ENCODE data around the gene RMDN2.

RMDN2 gene

GRCh38 chr2:37886745-37887144 lies 38.3 kb upstream of the RMDN2 start:
- Histone ChIP-seq H3K4me2 (ENCODE audit: low read length) (no peak overlapping the region), H3K36me3 (ENCODE audit: insufficient read depth, low read length) (no peaks in the 10 kb centered on the region), H3K4me1 (ENCODE audit: control insufficient read depth, insufficient read depth, low read length) (peaks cover 12% of the 10 kb centered on the region), H3K9me3 (replicated peaks; ENCODE audit: low read length) (no peaks in the 10 kb centered on the region), H3K4me3 (ENCODE audit: low read length) (no peak overlapping the region), H3K9ac (ENCODE audit: low read depth, low read length) (no peak overlapping the region), H3K27me3 (ENCODE audit: control insufficient read depth, insufficient read depth, low read length) (peaks cover 25% of the 10 kb centered on the region)

GRCh38 chr2:37887286-37887685 lies 37.8 kb upstream of the RMDN2 start:
- H3K9ac ChIP-seq (ENCODE audit: low read depth, low read length), result no peak overlapping the region
- H3K4me2 ChIP-seq (ENCODE audit: low read length), result no peak overlapping the region
- H3K9me3 ChIP-seq (replicated peaks; ENCODE audit: low read length), result no peaks in the 10 kb centered on the region
- H3K27me3 ChIP-seq (ENCODE audit: control insufficient read depth, insufficient read depth, low read length), result peaks cover 25% of the 10 kb centered on the region
- H3K36me3 ChIP-seq (ENCODE audit: insufficient read depth, low read length), result no peaks in the 10 kb centered on the region
- peaks cover 12% of the 10 kb centered on the region for H3K4me1 ChIP-seq (ENCODE audit: control insufficient read depth, insufficient read depth, low read length)
- no peak overlapping the region for H3K4me3 ChIP-seq (ENCODE audit: low read length)

GRCh38 chr2:37890893-37891495 lies 34.1 kb upstream of the RMDN2 start:
- no peaks in the 10 kb centered on the region for H3K36me3 ChIP-seq (ENCODE audit: insufficient read depth, low read length)
- H3K4me2 ChIP-seq (ENCODE audit: low read length), result no peak overlapping the region
- no peaks in the 10 kb centered on the region for H3K9me3 ChIP-seq (replicated peaks; ENCODE audit: low read length)
- H3K4me1 ChIP-seq (ENCODE audit: control insufficient read depth, insufficient read depth, low read length), result peaks cover 17% of the 10 kb centered on the region
- H3K27me3 ChIP-seq (ENCODE audit: control insufficient read depth, insufficient read depth, low read length), result peaks cover 11% of the 10 kb centered on the region
- no peak overlapping the region for H3K4me3 ChIP-seq (ENCODE audit: low read length)
- H3K9ac ChIP-seq (ENCODE audit: low read depth, low read length), result no peak overlapping the region

- Histone ChIP-seq H3K36me3 (ENCODE audit: insufficient read depth, low read length) (no peaks in the 10 kb centered on the region), H3K9ac (ENCODE audit: low read depth, low read length) (no peak overlapping the region), H3K4me2 (ENCODE audit: low read length) (no peak overlapping the region), H3K27me3 (ENCODE audit: control insufficient read depth, insufficient read depth, low read length) (peaks cover 11% of the 10 kb centered on the region), H3K4me3 (ENCODE audit: low read length) (no peak overlapping the region), H3K9me3 (replicated peaks; ENCODE audit: low read length) (no peaks in the 10 kb centered on the region), H3K4me1 (ENCODE audit: control insufficient read depth, insufficient read depth, low read length) (peaks cover 10% of the 10 kb centered on the region)
These were observed 33.1 kb upstream of the RMDN2 start for GRCh38 chr2:37891846-37892435.

- Histone ChIP-seq H3K4me2 (ENCODE audit: low read length) (no peak overlapping the region), H3K9ac (ENCODE audit: low read depth, low read length) (no peak overlapping the region), H3K4me1 (ENCODE audit: control insufficient read depth, insufficient read depth, low read length) (peaks cover 5% of the 10 kb centered on the region), H3K4me3 (ENCODE audit: low read length) (no peak overlapping the region), H3K9me3 (replicated peaks; ENCODE audit: low read length) (no peaks in the 10 kb centered on the region), H3K36me3 (ENCODE audit: insufficient read depth, low read length) (no peaks in the 10 kb centered on the region), H3K27me3 (ENCODE audit: control insufficient read depth, insufficient read depth, low read length) (peaks cover 11% of the 10 kb centered on the region)
These were observed 32.5 kb upstream of the RMDN2 start for GRCh38 chr2:37892436-37893114.

GRCh38 chr2:37893327-37893726 lies 31.8 kb upstream of the RMDN2 start:
- Histone ChIP-seq H3K36me3 (ENCODE audit: insufficient read depth, low read length) (no peaks in the 10 kb centered on the region), H3K9me3 (replicated peaks; ENCODE audit: low read length) (no peaks in the 10 kb centered on the region), H3K4me1 (ENCODE audit: control insufficient read depth, insufficient read depth, low read length) (peaks cover 5% of the 10 kb centered on the region), H3K27me3 (ENCODE audit: control insufficient read depth, insufficient read depth, low read length) (peaks cover 7% of the 10 kb centered on the region), H3K4me2 (ENCODE audit: low read length) (no peak overlapping the region), H3K9ac (ENCODE audit: low read depth, low read length) (no peak overlapping the region), H3K4me3 (ENCODE audit: low read length) (no peak overlapping the region)

- Histone ChIP-seq H3K9ac (ENCODE audit: low read depth, low read length) (no peak overlapping the region), H3K9me3 (replicated peaks; ENCODE audit: low read length) (no peaks in the 10 kb centered on the region), H3K4me1 (ENCODE audit: control insufficient read depth, insufficient read depth, low read length) (peaks cover 5% of the 10 kb centered on the region), H3K4me2 (ENCODE audit: low read length) (no peak overlapping the region), H3K36me3 (ENCODE audit: insufficient read depth, low read length) (no peaks in the 10 kb centered on the region), H3K4me3 (ENCODE audit: low read length) (no peak overlapping the region), H3K27me3 (ENCODE audit: control insufficient read depth, insufficient read depth, low read length) (peaks cover 4% of the 10 kb centered on the region)
These were observed 31.0 kb upstream of the RMDN2 start for GRCh38 chr2:37894047-37894446.

GRCh38 chr2:37894601-37895000 lies 30.5 kb upstream of the RMDN2 start:
- H3K4me2 ChIP-seq (ENCODE audit: low read length), result no peak overlapping the region
- no peak overlapping the region for H3K9ac ChIP-seq (ENCODE audit: low read depth, low read length)
- H3K4me1 ChIP-seq (ENCODE audit: control insufficient read depth, insufficient read depth, low read length), result peaks cover 5% of the 10 kb centered on the region
- H3K27me3 ChIP-seq (ENCODE audit: control insufficient read depth, insufficient read depth, low read length), result no peaks in the 10 kb centered on the region
- H3K36me3 ChIP-seq (ENCODE audit: insufficient read depth, low read length), result no peaks in the 10 kb centered on the region
- no peak overlapping the region for H3K4me3 ChIP-seq (ENCODE audit: low read length)
- H3K9me3 ChIP-seq (replicated peaks; ENCODE audit: low read length), result no peaks in the 10 kb centered on the region

GRCh38 chr2:37895140-37895539 lies 29.9 kb upstream of the RMDN2 start:
- Histone ChIP-seq H3K4me3 (ENCODE audit: low read length) (no peak overlapping the region), H3K36me3 (ENCODE audit: insufficient read depth, low read length) (no peaks in the 10 kb centered on the region)

GRCh38 chr2:37896319-37896718 lies 28.8 kb upstream of the RMDN2 start:
- no peak overlapping the region for H3K9ac ChIP-seq (ENCODE audit: low read depth, low read length)
- no peaks in the 10 kb centered on the region for H3K9me3 ChIP-seq (replicated peaks; ENCODE audit: low read length)
- H3K36me3 ChIP-seq (ENCODE audit: insufficient read depth, low read length), result no peaks in the 10 kb centered on the region
- H3K4me1 ChIP-seq (ENCODE audit: control insufficient read depth, insufficient read depth, low read length), result peaks cover 5% of the 10 kb centered on the region
- H3K4me3 ChIP-seq (ENCODE audit: low read length), result no peak overlapping the region
- H3K27me3 ChIP-seq (ENCODE audit: control insufficient read depth, insufficient read depth, low read length), result no peaks in the 10 kb centered on the region
- H3K4me2 ChIP-seq (ENCODE audit: low read length), result no peak overlapping the region

More at GRCh38 chr2:37895140-37895539, 29.9 kb upstream of the RMDN2 start:
- no peaks in the 10 kb centered on the region for H3K27me3 ChIP-seq (ENCODE audit: control insufficient read depth, insufficient read depth, low read length)
- H3K4me2 ChIP-seq (ENCODE audit: low read length), result no peak overlapping the region
- H3K9me3 ChIP-seq (replicated peaks; ENCODE audit: low read length), result no peaks in the 10 kb centered on the region
- H3K9ac ChIP-seq (ENCODE audit: low read depth, low read length), result no peak overlapping the region
- peaks cover 5% of the 10 kb centered on the region for H3K4me1 ChIP-seq (ENCODE audit: control insufficient read depth, insufficient read depth, low read length)

GRCh38 chr2:37897511-37897910 lies 27.6 kb upstream of the RMDN2 start:
- no peaks in the 10 kb centered on the region for H3K36me3 ChIP-seq (ENCODE audit: insufficient read depth, low read length)
- no peak overlapping the region for H3K4me2 ChIP-seq (ENCODE audit: low read length)
- H3K9ac ChIP-seq (ENCODE audit: low read depth, low read length), result no peak overlapping the region
- H3K27me3 ChIP-seq (ENCODE audit: control insufficient read depth, insufficient read depth, low read length), result no peaks in the 10 kb centered on the region
- no peaks in the 10 kb centered on the region for H3K9me3 ChIP-seq (replicated peaks; ENCODE audit: low read length)
- H3K4me3 ChIP-seq (ENCODE audit: low read length), result no peak overlapping the region
- peaks cover 5% of the 10 kb centered on the region for H3K4me1 ChIP-seq (ENCODE audit: control insufficient read depth, insufficient read depth, low read length)

GRCh38 chr2:37898448-37898847 lies 26.6 kb upstream of the RMDN2 start:
- Histone ChIP-seq H3K4me3 (ENCODE audit: low read length) (no peak overlapping the region), H3K4me2 (ENCODE audit: low read length) (no peak overlapping the region), H3K36me3 (ENCODE audit: insufficient read depth, low read length) (no peaks in the 10 kb centered on the region), H3K27me3 (ENCODE audit: control insufficient read depth, insufficient read depth, low read length) (no peaks in the 10 kb centered on the region), H3K9ac (ENCODE audit: low read depth, low read length) (no peak overlapping the region), H3K4me1 (ENCODE audit: control insufficient read depth, insufficient read depth, low read length) (peaks cover 5% of the 10 kb centered on the region), H3K9me3 (replicated peaks; ENCODE audit: low read length) (no peaks in the 10 kb centered on the region)

All from skeletal muscle satellite cell (primary cell).